Esophagus squamous epithelium (tissue), 4 donors: ENCODE results near the gene TUBG1.

Source experiments
- CTCF ChIP-seq, 6 experiments: fragments of 450-650 bp in 4 of 6; fragments of 200-600 bp in 2 of 6; sonication (generic) in 2 of 6; IDR thresholded peaks; one replicate each; pipeline ENCODE4 v1.5.1; 2016 to 2019; ENCODE audit warnings: antibody characterized with exemption in 6 of 6, mild to moderate bottlenecking in 4 of 6, moderate library complexity in 4 of 6
- POLR2A ChIP-seq, 4 donors: fragments of 450-650 bp; IDR thresholded peaks; one replicate each; pipeline ENCODE4 v1.6.1; 2017; ENCODE audit warnings: antibody characterized with exemption in 4 of 4, mild to moderate bottlenecking in 4 of 4, moderate library complexity in 3 of 4

GRCh38 chr17:42598905-42599304 lies 10.6 kb upstream of the TUBG1 start:
- TF ChIP-seq CTCF (IDR thresholded peaks at IDR 0.05) (no peak), POLR2A (IDR thresholded peaks at IDR 0.05) (no peak)
